ENCODE measurements around the gene AADACL4.
"Not testable (repeated sequence)": the region's sequence is repeated elsewhere in the genome, so short reads cannot be mapped to it uniquely, and the experiment has no call there.

Gene AADACL4

DNA sequence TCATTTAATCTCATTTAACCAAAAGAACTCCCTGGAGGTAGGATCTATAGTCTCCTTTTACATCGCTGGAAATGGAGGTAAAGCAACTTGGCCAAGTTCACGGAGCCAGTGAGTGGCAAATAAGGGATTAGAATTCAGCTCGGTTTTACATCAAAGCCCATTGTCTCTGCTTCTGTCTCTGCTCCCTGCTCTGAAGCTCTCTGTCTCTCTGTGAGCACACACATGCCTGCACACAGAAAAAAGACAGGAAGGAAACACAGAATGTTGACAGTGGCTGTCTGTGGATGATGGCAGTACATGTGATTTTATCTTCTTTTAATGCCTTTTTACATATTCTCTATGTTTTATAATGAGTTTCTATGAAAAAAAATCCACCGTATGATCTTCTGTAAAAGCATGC lies 17.0 kb upstream of the AADACL4 start:
- H3K27ac ChIP-seq: no peak overlapping the region
- DNase-seq (ENCODE audit: low read depth, low spot score): no peak

DNA sequence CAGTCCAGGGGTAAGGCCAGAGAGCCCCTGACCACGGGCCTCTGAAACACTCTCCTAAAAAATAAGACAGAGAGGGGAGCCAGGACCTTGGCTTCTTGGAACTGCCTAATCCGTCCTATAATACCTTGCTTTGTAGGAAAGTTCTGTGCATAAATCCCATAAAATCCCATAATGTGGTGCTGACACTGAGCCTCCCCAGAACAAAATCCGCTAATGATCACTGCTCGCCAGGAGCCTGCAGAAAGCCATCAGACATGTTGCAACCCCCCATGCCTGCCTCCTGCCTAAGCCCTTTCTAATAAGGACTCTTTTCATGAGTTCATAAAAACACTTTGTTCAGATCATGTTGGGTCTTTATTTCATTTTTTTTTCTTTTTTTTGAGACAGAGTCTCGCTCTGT lies 16.6 kb upstream of the AADACL4 start:
- no peak overlapping the region for H3K27ac ChIP-seq
- DNase-seq (ENCODE audit: low read depth, low spot score): no peak

DNA sequence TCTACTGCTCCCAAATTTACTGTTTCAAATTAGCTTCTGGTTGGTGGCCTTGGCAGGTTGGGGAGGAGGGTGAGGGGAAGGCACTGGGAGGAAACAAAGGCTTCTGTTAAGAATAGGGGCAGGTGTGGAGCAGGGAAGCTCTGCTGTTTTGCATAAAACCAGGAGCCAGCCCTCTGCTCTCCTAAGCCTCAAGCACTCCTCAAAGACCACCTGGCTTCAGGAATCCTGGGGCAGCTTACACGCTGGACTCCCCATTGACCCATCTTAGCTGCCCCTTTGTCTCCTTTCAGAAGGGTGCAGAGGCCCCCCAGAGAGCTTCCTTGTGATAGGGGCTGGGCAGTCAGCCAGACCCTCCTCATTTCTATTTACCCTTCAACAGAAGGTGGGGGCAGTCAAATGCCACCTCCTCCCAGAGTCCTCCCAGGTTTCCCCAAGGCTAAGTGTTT lies 14.4 kb upstream of the AADACL4 start:
- DNase-seq (ENCODE audit: low read depth, low spot score): no peak
- no peak overlapping the region for H3K27ac ChIP-seq

DNA sequence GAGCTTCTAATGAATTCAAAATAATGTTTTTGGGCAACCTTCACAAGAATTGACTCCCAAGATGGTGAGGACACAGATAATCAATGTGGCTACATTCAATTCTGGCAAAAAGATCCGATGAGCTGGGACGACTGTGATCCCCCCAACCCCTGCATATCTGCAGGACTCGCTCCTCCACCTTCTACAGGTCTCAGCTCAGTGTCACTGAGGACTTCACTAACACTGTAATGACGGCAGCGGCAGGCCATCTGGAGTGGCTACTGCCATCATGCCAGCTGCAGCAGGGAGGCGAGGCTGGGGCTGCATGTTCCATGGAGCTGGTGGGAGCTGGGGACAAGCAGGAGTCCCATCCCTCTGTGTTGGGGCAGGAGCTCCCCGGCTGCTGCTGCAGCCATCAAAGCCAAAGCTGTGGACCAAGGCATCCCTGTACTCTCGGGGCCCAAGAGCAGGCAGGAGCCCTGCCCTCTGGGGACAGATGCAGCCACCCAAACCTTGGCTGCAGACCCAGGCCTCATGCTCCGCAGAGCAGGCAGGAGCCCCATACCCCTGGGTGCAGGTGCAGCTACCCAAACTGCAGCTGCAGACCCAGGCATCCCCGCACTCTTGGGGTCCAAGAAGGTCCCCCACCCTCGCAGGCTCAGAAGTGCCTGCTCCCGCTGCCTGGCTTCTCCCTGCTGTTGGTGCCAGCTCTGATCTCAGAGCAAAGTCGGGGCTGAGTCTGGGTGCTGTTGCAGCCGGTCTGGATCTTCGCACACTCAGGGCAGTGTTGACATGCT lies 13.7 kb upstream of the AADACL4 start:
- DNase-seq (ENCODE audit: low read depth, low spot score): no peak
- H3K27ac ChIP-seq: no peak overlapping the region

DNA sequence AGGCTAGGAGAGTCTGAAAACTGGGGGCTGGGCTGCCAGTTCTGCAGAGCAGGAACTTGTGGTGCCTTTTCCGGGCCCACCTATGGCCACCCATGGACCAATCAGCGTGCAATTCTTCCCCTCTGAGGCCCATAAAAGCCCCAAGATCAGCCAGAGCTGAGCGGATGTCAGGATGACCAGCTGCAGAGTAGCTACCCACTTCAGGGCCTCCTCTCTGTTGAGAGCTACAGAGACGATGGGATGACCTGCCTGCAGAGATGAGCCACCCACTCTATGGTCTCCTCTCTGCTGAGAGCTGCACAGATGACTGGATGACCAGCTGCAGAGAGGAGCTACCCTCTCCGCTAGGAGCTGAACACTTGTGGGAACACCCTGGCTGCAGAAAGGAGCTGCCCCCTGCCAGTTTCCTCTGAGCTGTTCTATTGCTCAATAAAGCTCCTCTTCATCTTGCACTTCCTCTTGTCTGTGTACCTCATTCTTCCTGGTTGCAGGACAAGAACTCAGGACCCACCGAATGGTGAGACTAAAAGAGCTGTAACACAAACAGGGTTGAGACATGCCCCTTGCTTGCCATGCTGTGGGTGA lies 12.8 kb upstream of the AADACL4 start:
- no peak overlapping the region for H3K27ac ChIP-seq
- DNase-seq (ENCODE audit: low read depth, low spot score): no peak

DNA sequence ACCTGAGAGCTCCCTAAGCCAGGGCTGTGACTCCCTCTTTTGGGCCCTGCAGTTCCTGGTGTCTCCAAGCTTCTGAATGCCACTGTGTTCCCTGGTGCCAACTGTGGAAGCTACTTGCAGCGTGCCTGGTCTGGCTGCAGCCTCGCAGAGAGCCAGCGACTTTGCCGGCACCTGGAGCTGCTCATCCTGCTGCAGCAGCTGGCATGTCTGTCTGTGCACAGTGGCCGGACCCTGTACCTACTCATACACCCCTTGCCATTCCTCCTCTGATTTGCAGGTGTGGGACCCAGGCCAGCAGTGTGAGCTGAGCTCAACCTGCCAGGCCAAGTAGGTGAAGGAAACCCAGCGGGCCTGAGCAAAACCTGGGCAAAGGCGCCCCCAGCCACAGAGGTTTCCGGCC lies 12.3 kb upstream of the AADACL4 start:
- H3K27ac ChIP-seq: no peak overlapping the region
- DNase-seq (ENCODE audit: low read depth, low spot score): no peak

DNA sequence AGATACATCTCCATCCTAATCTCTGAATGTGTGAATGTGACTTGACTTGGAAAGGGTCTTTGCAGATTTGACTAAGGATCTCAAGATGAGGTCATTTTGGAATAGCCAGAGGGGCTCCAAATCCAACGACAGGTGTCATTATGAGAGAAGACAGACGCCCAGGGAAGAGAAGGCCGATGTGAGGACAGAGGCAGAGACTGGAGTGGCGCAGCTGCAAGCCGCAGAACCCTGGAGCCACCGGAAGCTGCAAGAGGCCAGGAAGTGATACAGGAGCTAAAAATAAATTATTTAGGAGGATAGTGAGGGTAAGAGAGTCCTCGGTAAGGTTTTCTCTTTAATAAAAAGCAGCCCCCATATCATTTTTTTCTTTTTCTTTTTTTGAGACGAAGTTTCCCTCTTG lies 9.7 kb upstream of the AADACL4 start:
- DNase-seq (ENCODE audit: low read depth, low spot score): no peak
- H3K27ac ChIP-seq: no peak overlapping the region

DNA sequence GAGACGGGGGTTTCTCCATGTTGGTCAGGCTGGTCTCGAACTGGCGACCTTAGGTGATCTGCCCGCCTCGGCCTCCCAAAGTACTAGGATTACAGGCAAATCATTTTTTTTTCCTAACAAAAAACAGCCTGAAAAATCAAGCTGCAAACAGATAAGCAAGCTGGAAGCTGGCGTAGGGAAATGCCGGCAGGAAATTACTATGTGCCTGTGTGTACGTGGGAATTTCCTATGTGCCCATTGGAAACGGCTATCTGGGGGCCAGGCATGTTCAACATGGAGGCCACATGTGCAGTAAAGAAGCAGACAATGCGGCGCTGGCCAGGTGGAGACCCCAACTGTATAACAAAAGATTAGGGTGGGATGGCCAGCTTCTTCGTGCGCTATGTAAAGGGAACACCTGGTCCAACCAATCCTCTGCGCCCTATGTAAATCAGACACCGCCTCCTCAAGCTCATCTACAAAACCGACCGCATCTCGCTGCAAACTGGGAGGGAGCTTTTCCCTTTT lies 9.1 kb upstream of the AADACL4 start:
- no peak for DNase-seq (ENCODE audit: low read depth, low spot score)
- no peak overlapping the region for H3K27ac ChIP-seq

DNA sequence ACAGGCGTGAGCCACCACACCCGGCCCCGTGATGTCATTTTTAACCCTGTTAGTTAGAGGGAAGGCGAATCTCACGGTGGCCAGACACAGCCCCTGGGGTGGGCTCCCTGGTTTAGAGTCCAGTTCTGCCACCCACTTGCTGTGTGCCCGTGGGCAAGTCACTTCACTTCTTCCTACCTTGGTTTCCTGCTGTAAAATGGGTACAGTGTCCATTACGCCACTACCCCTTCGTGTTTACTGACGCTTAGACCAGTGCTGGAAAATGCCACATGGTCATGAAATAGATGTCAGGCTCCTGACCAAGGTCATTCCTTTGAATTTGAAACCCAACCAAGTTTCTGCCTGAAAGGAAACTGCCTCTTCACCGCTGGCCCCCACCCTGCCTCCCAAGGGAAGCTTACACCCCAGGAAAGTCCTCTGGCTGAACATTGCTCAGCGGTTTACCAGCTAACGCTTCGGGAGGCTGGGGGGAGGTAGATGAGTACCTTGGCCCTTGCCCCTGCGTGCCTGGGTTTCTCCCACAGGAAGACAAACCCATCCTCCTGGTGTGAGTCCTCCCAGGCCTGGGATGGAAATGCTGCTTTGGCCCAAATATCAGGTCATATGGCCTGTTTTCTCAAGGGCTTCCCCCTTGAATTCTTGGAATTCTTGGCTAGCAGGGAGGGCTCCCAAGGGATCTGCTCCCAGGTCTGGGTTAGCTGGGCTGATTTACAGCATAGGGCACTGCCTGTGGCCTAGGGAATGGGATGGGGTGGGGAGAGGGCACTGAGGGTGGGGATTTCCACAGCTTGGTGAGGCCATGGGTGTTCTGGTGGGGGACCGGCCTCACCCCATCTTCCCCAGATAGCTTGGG lies 7.6 kb upstream of the AADACL4 start:
- H3K27ac ChIP-seq: no peak overlapping the region
- no peak for DNase-seq (ENCODE audit: low read depth, low spot score)

DNA sequence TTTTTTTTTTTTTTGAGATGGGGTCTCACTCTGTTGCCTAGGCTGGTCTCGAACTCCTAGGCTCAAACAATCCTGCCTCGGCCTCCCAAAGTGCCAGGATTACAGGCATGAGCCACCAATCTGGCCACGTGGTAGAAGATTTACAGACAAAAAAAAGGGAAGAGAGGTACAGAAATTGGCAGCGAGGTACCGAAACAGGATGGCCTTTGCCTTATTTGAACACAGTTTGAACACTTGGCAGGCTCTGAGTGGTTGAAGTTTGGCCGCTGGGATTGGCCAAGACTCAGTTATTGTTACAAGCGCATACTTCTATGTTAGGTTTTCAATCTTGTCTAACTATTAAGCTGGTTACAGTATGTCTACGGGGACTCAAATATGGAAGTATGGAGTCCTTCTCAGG lies 6.2 kb upstream of the AADACL4 start:
- no peak for DNase-seq (ENCODE audit: low read depth, low spot score)
- no peak overlapping the region for H3K27ac ChIP-seq

DNA sequence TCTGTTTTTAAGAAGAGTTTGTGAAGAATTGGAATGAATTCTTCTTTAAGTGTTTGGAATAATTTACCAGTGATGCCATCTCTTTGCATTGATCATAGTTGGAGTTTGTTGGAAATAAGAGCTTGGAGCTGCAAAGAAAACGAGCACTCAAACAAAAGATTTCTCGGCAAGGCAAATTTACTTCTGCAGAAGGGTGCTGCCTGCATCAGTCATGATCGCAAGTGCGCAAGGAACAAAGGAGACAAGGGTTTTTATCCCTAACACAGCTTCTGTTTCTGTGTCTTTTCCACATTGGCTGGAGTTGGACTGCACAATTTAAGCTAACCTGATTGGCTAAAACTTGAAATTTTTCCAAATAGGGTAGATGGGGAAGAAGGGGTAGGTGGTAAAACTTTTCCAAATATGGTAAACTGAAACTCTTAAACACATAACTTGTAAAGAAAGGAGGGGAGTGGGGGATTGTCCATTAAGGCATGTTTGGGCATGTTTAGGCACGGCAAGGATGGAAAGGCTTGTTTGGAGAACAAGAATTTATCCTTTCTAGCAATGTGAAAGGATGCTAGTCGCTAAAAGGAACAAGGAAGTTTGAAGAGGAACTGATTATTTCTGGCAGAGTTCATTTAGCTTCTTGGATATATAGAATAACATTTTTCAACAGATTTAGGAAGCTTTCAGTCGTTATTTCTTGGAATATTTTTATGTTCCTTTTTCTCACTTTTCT lies 3.5 kb upstream of the AADACL4 start:
- no peak for DNase-seq (ENCODE audit: low read depth, low spot score)
- H3K27ac ChIP-seq: no peak overlapping the region

DNA sequence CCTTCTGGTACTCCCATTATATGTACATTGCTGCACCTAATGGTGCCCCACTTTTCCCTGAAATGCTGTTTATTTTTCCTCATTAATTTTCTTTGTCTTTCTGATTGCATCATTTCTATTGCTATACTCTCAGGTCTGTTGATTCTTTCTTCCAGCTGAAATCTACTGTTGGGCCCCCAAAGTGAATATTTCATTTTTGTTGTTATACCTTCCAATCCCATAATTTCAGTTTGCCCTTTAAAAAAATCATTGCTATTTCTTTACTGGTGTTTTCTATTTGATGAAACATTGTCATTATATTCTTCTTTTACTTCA lies 3.0 kb upstream of the AADACL4 start:
- H3K27ac ChIP-seq: no peak overlapping the region
- DNase-seq (ENCODE audit: low read depth, low spot score): no peak

DNA sequence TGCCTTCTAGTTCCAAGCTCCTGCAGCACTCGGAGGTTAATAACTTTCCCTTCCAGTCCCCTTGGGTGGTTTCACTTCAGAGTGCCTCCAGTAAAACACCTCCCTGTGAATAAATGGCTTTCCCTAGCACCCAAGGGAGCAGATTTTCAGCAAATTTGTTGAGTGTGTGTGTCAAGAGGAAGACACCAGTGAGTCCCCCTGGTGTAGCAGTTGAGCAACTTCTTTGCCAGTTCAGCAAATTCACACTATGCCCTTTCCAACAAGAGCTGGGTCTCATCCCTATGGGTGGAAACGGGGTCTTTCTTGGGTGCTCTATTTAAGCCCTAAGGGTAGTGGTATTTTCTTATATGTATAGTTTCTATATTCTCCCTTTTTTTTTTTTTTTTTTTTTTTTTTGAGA lies 806 bp upstream of the AADACL4 start:
- no peak for DNase-seq (ENCODE audit: low read depth, low spot score)
- no peak overlapping the region for H3K27ac ChIP-seq

DNA sequence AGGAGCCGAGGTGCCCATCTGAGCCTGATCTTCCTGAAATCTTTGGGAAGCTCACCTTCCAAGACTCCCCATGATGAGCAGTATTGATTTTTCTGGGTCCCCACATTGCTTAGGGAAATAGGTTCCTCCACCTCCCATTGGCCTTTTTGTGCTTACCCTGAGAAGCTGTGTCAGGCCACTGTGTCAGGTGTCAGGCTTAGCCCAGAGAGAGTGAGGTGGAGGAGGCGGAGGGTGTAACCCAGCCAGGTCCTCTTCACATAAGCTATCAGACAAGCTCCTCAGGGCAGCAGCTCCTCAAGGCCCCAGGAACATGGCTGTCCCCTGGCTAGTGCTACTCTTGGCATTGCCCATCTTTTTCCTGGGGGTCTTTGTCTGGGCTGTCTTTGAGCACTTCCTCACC lies 352 bp downstream of the AADACL4 start:
- no peak for DNase-seq (ENCODE audit: low read depth, low spot score)
- H3K27ac ChIP-seq: no peak overlapping the region

DNA sequence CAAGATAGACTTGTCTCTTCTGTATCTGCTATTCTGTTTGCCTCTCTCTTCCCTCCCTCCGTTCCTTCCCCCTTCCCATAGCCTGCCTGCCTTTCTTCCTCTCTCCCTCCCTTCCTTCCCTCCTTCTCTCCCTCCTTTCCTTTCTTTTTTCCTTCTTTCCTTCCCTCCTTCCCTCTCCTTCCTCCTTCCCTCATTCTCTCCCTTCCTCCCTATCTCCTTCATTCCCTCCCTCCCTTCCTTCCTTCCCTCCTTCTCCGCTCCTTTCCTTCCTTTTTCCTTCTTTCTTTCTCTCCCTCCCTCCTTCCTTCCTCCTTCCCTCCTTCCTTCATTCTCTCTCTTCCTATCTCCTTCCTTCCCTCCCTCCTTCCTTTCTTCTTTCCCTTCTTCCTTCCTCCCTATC lies 944 bp downstream of the AADACL4 start:
- no peak for DNase-seq (ENCODE audit: low read depth, low spot score)
- no peak overlapping the region for H3K27ac ChIP-seq

DNA sequence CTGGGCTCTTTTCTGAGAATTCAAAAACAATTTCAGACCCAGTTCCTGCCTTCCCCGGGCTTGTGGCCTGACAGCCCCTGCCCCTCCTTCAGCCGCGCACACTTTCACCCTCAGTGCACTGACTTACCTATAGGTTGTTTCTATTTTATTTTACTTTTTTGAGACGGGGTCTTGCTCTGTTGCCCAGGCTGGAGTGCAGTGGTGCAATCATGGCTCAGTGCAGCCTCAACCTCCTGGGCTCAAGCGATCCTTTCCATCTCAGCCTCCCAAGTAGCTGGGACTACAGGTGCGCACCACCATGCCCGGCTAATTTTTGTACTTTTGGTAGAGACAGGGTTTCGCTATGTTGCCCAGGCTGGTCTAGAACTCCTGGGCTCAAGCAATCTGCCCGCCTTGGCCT lies 1.5 kb downstream of the AADACL4 start:
- not testable (repeated sequence) for H3K27ac ChIP-seq; DNase-seq (ENCODE audit: low read depth, low spot score)

DNA sequence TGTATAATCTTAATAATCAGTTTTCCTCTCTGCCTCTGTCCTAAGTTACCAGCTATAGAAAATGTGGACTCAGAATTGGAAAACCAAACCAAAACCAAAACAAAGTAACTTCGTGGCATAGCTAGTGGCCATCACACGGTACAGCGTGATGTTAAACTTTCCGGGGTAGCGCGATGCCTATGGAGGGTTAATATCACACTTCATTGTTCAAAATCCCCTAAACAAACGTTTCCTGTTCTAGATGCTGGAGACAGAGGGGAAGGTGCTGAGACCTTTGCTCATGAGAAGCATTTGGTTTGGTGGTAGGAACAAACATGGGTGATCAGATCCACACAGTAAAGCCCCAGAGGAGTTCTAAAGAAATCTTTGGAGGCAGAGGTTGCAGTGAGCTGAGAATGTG lies 4.9 kb downstream of the AADACL4 start:
- no peak overlapping the region for H3K27ac ChIP-seq
- no peak for DNase-seq (ENCODE audit: low read depth, low spot score)

DNA sequence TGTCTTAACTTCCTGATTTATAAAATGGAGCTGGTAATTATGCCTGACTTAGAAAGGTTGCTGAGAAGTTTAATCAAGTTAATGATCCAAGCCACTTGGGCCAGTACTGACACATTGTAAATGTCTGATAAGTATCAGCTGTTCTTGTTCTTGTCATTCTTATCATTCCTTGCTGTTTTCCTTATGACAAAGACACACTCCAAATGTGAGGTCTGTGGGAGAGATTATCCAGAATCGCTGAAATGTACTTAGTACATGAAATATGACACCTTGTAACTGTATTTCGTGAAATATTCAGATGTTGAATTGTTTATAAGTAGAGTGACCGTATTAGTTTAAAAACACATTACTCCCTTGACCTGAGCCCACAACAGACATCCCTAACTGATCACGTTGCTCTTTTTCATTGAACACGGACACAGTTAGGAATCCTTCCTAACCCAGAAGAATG lies 6.1 kb downstream of the AADACL4 start:
- no peak overlapping the region for H3K27ac ChIP-seq
- no peak for DNase-seq (ENCODE audit: low read depth, low spot score)

DNA sequence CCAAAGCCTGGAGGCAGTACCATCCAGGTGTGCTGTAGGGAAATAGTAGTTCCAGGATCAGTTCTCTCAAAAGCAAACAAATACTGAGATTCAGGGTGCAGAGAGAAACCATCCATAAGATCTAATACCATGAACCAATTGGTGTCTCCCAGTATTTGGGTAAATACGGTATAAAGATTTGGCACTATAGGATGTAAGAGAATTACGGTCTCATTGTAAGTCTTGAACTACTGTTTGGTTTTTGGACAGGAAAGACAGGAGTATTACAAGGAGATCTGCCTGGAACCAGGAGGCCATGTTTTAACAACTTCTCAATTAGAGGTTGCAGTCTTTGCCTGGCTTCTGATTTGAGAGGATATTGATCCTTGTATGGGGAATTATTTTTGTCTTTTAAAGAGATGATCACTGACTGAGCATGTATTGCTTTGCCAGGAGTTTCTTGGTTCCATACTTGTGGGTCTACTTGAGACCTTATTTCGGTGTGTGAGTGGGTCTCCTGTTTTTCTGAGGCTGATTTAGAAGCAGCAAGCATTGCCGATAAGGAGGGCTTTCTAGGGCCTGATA lies 10.2 kb downstream of the AADACL4 start:
- no peak overlapping the region for H3K27ac ChIP-seq
- DNase-seq (ENCODE audit: low read depth, low spot score): no peak

DNA sequence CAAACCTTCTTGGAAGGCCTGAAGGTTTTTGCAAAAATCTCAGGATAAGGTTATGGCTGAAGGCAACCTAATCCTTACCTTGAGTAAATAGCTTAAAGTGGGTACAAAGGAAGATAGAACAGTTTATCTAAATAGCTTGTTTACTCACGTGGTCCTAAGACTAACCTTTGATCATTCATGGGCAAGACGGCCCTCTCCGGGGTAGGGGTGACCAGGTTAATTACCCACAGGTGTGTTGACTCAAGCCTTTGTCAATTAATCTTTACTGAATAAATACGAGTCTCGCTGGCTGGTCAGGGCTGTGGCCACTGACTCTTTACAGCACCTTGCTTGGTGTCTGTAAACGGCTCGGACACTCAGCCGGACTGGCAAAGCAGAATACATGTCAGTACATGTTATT lies 10.8 kb downstream of the AADACL4 start:
- no peak overlapping the region for H3K27ac ChIP-seq
- no peak for DNase-seq (ENCODE audit: low read depth, low spot score)
